Prostate gland (tissue), 2 donors: Measurements from ENCODE around the gene ADPRM. TPM values are rescaled to one million over a fixed set of nuclear protein-coding genes. Genes with fewer than 3 reads are reported as not detected.

Experiments
- DNase-seq: peaks from one replicate; pipeline ENCODE4 v3.0.0-alpha.2; 2019; ENCODE audit warnings: low spot score
- H3K27ac ChIP-seq, 2 donors: fragments of 200-600 bp; sonication (generic); 2 replicates each; pipeline ENCODE4 v1.5.1; 2017 to 2019
- H3K27me3 ChIP-seq: fragments of 200-600 bp; sonication (generic); replicated peaks from 2 replicates; pipeline ENCODE4 v1.5.1; 2019; ENCODE audit not compliant: insufficient read depth
- H3K36me3 ChIP-seq, 2 donors: fragments of 200-600 bp; sonication (generic); 1 replicate in 1 of 2; 2 replicates in 1 of 2; pipeline versions ENCODE4 v1.5.1 to v1.8.1; 2017 to 2019
- H3K4me1 ChIP-seq: fragments of 200-600 bp; sonication (generic); replicated peaks from 2 replicates; pipeline ENCODE4 v1.5.1; 2019
- H3K4me3 ChIP-seq, 2 donors: fragments of 200-600 bp; sonication (generic); 2 replicates each; pipeline ENCODE4 v1.5.1; 2017 to 2019
- H3K9me3 ChIP-seq: fragments of 200-600 bp; sonication (generic); 2 replicates; pipeline ENCODE4 v1.5.1; 2017
- CTCF ChIP-seq, 4 experiments: fragments of 200-600 bp in 2 of 4; fragments of 450-650 bp in 2 of 4; sonication (generic) in 2 of 4; IDR thresholded peaks; 1 replicate in 3 of 4; 2 replicates in 1 of 4; pipeline ENCODE4 v1.5.1; 2016 to 2019; ENCODE audit warnings: antibody characterized with exemption in 4 of 4, mild to moderate bottlenecking in 2 of 4, moderate library complexity in 2 of 4
- POLR2A ChIP-seq: fragments of 450-650 bp; IDR thresholded peaks from one replicate; pipeline ENCODE4 v1.6.1; 2016; ENCODE audit warnings: antibody characterized with exemption, mild to moderate bottlenecking
- POLR2AphosphoS5 ChIP-seq: sonication (generic); formaldehyde crosslinking; IDR thresholded peaks from one replicate; pipeline ENCODE4 v1.6.1; 2017; ENCODE audit warnings: antibody characterized with exemption
- WGBS: methylation state at CpG from one replicate; pipeline ENCODE4 v1.1.5; 2018; 5-methylcytosine and 5-hydroxymethylcytosine counted together
- intact Hi-C: fragments of 100-400 bp; cut with DNase I; formaldehyde crosslinking; loops from one replicate; pipeline ENCODE4 v1.14.2; 2022
- total RNA-seq, 2 donors: library from RNA; depleted of rRNA; stranded (reverse); fragments of >200 nt; gene quantifications; one replicate each; pipeline ENCODE4 v1.1.0, GENCODE V29; 2016

ADPRM gene
- total RNA-seq, 2 donors from 2014 or later: 9.7 to 23.1 TPM

GRCh38 chr17:10743316-10744009 lies 46.1 kb downstream of the ADPRM start:
- Histone ChIP-seq H3K9me3 (no peaks in the 10 kb centered on the region), H3K4me3 (no peak overlapping the region), H3K27me3 (no peaks in the 10 kb centered on the region), H3K36me3 (no peaks in the 10 kb centered on the region), H3K27ac (peak overlapping the region; percentile 11 to 19), H3K4me1 (no peaks in the 10 kb centered on the region)
- no peak for DNase-seq
- 42% methylated on average over 8 of the region's 8 CpGs for WGBS
- TF ChIP-seq POLR2A: no peak
- TF ChIP-seq POLR2AphosphoS5: peak; percentile 23
- intact Hi-C loops: no loop called here

GRCh38 chr17:10744501-10745000 lies 47.2 kb downstream of the ADPRM start:
- no peak overlapping the region for H3K27ac ChIP-seq
- WGBS: 55% methylated on average over 7 of the region's 7 CpGs
- H3K4me1 ChIP-seq: no peaks in the 10 kb centered on the region
- TF ChIP-seq CTCF (IDR thresholded peaks at IDR 0.05) (no peak), POLR2A (no peak), POLR2AphosphoS5 (no peak)
- H3K36me3 ChIP-seq: no peaks in the 10 kb centered on the region
- H3K4me3 ChIP-seq: no peak overlapping the region
- no peaks in the 10 kb centered on the region for H3K9me3 ChIP-seq
- intact Hi-C loops: no loop called here
- no peaks in the 10 kb centered on the region for H3K27me3 ChIP-seq
- DNase-seq: no peak

GRCh38 chr17:10745231-10745630 lies 47.8 kb downstream of the ADPRM start:
- DNase-seq: no peak
- TF ChIP-seq CTCF (IDR thresholded peaks at IDR 0.05): no peak
- no peak for TF ChIP-seq POLR2A
- TF ChIP-seq POLR2AphosphoS5: no peak
- H3K4me3 ChIP-seq: no peak overlapping the region
- no peaks in the 10 kb centered on the region for H3K4me1 ChIP-seq
- no peaks in the 10 kb centered on the region for H3K36me3 ChIP-seq
- WGBS: 65% methylated on average over 6 of the region's 6 CpGs
- H3K27ac ChIP-seq: no peak overlapping the region
- no peaks in the 10 kb centered on the region for H3K9me3 ChIP-seq
- no peaks in the 10 kb centered on the region for H3K27me3 ChIP-seq
- intact Hi-C loops: no loop called here

- H3K36me3 ChIP-seq: no peaks in the 10 kb centered on the region
- H3K27ac ChIP-seq: no peak overlapping the region
- intact Hi-C loops: no loop called here
- DNase-seq: no peak
- WGBS: 61% methylated on average over 9 of the region's 9 CpGs
- TF ChIP-seq POLR2AphosphoS5 (no peak), CTCF (IDR thresholded peaks at IDR 0.05) (no peak), POLR2A (no peak)
- no peaks in the 10 kb centered on the region for H3K27me3 ChIP-seq
- no peaks in the 10 kb centered on the region for H3K9me3 ChIP-seq
- no peak overlapping the region for H3K4me3 ChIP-seq
- H3K4me1 ChIP-seq: no peaks in the 10 kb centered on the region
Observed at GRCh38 chr17:10748531-10749181, 51.3 kb downstream of the ADPRM start.

GRCh38 chr17:10750210-10750609 lies 52.8 kb downstream of the ADPRM start:
- DNase-seq: no peak
- intact Hi-C loops: no loop called here
- H3K4me3 ChIP-seq: no peak overlapping the region
- H3K27ac ChIP-seq: no peak overlapping the region
- WGBS: 95% methylated on average over 4 of the region's 4 CpGs
- TF ChIP-seq POLR2AphosphoS5: no peak
- TF ChIP-seq POLR2A: no peak
- no peak for TF ChIP-seq CTCF (IDR thresholded peaks at IDR 0.05)
- H3K9me3 ChIP-seq: no peaks in the 10 kb centered on the region
- no peaks in the 10 kb centered on the region for H3K4me1 ChIP-seq
- no peaks in the 10 kb centered on the region for H3K27me3 ChIP-seq
- no peaks in the 10 kb centered on the region for H3K36me3 ChIP-seq
